GM23248 (cell line): ENCODE data around the gene MAP3K5.

Experiments
- EZH2 ChIP-seq: fragments of 200-600 bp; sonication (generic); IDR thresholded peaks from 2 replicates; pipeline ENCODE4 v1.6.1; 2018; ENCODE audit warnings: antibody characterized with exemption, mild to moderate bottlenecking; ENCODE audit not compliant: insufficient read depth, poor library complexity, severe bottlenecking
- EZH2phosphoT487 ChIP-seq: fragments of 200-600 bp; sonication (generic); IDR thresholded peaks from 2 replicates; pipeline ENCODE4 v1.6.1; 2018; ENCODE audit warnings: antibody characterized with exemption, moderate library complexity, mild to moderate bottlenecking, low read depth; ENCODE audit not compliant: insufficient read depth

- TF ChIP-seq EZH2phosphoT487 (no peak), EZH2 (no peak)
Measured at GRCh38 chr6:136751991-136752390, 40.3 kb downstream of the MAP3K5 start.
